ENCODE data around the gene PPIC.

The PPIC gene

GRCh38 chr5:123036391-123037103, at the start of gene PPIC:
PPIC (minus strand) TSS chr5:123036725; CDS start chr5:123036625, 100 bp downstream.
- no peak for DNase-seq (ENCODE audit: low read depth)
- no peak for TF ChIP-seq CTCF (IDR thresholded peaks at IDR 0.05; ENCODE audit: low read depth, low read length)
- no peak for TF ChIP-seq POLR2A (IDR thresholded peaks at IDR 0.05; ENCODE audit: extremely low read depth, insufficient read length)
- no peak for TF ChIP-seq MAX (IDR thresholded peaks at IDR 0.05; ENCODE audit: low read depth, low read length)
- H3K4me3 ChIP-seq (ENCODE audit: low read depth, low read length), result no peak within 1 kb of the TSS

- TF ChIP-seq POLR2A (IDR thresholded peaks at IDR 0.05; ENCODE audit: extremely low read depth, insufficient read length) (no peak), MYC (IDR thresholded peaks at IDR 0.05; ENCODE audit: low read depth, low read length) (no peak), CTCF (IDR thresholded peaks at IDR 0.05; ENCODE audit: low read depth, low read length) (no peak), MAX (IDR thresholded peaks at IDR 0.05; ENCODE audit: low read depth, low read length) (no peak)
- DNase-seq (ENCODE audit: low read depth), result no peak
- no peak overlapping the region for H3K4me3 ChIP-seq (ENCODE audit: low read depth, low read length)
Measured at GRCh38 chr5:123085638-123086286, 49.2 kb upstream of the PPIC start.

GRCh38 chr5:123084730-123085605, 48.4 kb upstream of the PPIC start:
- no peak for DNase-seq (ENCODE audit: low read depth)
- TF ChIP-seq CTCF (IDR thresholded peaks at IDR 0.05; ENCODE audit: low read depth, low read length), result no peak
- TF ChIP-seq MAX (IDR thresholded peaks at IDR 0.05; ENCODE audit: low read depth, low read length), result no peak
- no peak for TF ChIP-seq POLR2A (IDR thresholded peaks at IDR 0.05; ENCODE audit: extremely low read depth, insufficient read length)
- TF ChIP-seq MYC (IDR thresholded peaks at IDR 0.05; ENCODE audit: low read depth, low read length), result no peak
- H3K4me3 ChIP-seq (ENCODE audit: low read depth, low read length), result no peak overlapping the region

GRCh38 chr5:123083298-123083697, 46.8 kb upstream of the PPIC start:
- H3K4me3 ChIP-seq (ENCODE audit: low read depth, low read length), result no peak overlapping the region
- DNase-seq (ENCODE audit: low read depth), result no peak
- no peak for TF ChIP-seq MYC (IDR thresholded peaks at IDR 0.05; ENCODE audit: low read depth, low read length)
- TF ChIP-seq POLR2A (IDR thresholded peaks at IDR 0.05; ENCODE audit: extremely low read depth, insufficient read length), result no peak

GRCh38 chr5:123080215-123080614, 43.7 kb upstream of the PPIC start:
- DNase-seq (ENCODE audit: low read depth), result no peak
- no peak for TF ChIP-seq CTCF (IDR thresholded peaks at IDR 0.05; ENCODE audit: low read depth, low read length)
- no peak for TF ChIP-seq MYC (IDR thresholded peaks at IDR 0.05; ENCODE audit: low read depth, low read length)
- no peak for TF ChIP-seq POLR2A (IDR thresholded peaks at IDR 0.05; ENCODE audit: extremely low read depth, insufficient read length)
- TF ChIP-seq MAX (IDR thresholded peaks at IDR 0.05; ENCODE audit: low read depth, low read length), result no peak
- no peak overlapping the region for H3K4me3 ChIP-seq (ENCODE audit: low read depth, low read length)

Data from NB4 (cell line).